ENCODE results near the gene RPTN. TPM values are rescaled to one million over a fixed set of nuclear protein-coding genes. Genes with fewer than 3 reads are reported as not detected.
"Not testable (repeated sequence)": the region's sequence is repeated elsewhere in the genome, so short reads cannot be mapped to it uniquely, and the experiment has no call there.

Gene RPTN
- total RNA-seq, 1 donor from 2014 or later, result not detected

DNA sequence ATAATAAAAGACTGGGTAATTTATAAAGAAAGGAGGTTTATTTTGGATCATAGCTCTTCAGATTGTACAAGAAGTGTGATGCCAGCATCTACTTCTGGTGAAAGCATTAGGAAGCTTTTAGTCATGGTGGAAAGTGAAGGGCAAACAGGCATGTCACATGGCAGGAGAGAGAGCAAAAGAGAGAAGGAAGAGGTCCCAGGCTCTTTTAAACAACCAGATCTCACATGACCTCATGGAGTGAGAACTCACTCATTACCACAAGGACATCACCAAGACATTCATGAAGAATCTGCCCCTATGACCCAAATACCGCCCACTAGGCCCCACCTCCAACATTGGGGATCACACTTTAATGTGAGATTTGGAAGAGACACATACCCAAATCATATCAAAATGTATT lies 10.0 kb downstream of the RPTN start:
- TF ChIP-seq, protein P1, sequence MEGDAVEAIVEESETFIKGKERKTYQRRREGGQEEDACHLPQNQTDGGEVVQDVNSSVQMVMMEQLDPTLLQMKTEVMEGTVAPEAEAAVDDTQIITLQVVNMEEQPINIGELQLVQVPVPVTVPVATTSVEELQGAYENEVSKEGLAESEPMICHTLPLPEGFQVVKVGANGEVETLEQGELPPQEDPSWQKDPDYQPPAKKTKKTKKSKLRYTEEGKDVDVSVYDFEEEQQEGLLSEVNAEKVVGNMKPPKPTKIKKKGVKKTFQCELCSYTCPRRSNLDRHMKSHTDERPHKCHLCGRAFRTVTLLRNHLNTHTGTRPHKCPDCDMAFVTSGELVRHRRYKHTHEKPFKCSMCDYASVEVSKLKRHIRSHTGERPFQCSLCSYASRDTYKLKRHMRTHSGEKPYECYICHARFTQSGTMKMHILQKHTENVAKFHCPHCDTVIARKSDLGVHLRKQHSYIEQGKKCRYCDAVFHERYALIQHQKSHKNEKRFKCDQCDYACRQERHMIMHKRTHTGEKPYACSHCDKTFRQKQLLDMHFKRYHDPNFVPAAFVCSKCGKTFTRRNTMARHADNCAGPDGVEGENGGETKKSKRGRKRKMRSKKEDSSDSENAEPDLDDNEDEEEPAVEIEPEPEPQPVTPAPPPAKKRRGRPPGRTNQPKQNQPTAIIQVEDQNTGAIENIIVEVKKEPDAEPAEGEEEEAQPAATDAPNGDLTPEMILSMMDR (IDR thresholded peaks at IDR 0.05), result no peak

DNA sequence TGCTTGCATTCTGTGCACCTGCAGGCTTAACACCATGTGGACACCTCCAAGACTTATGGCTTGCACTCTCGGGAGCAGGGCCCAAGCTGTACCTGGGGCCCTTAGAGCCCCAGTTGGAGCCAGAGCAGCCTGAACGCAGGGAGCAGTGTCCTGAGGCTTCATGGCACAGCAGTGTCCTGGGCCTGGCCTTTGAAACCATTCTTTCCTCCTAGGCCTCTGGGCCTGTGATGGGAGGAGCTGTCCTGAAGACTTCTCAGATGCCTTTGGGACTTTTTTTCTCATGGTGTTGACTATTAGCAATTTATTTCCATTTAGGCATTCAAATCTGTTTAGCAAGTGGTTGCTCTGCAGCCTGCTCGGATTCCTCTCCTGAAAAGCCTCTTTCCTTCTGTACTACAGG lies 11.0 kb downstream of the RPTN start:
- ChIA-PET POLR2A (no interaction called here), CTCF (no interaction called here)
- no peak overlapping the region for H3K27ac Mint-ChIP-seq
- peaks cover 17% of the 10 kb centered on the region for H3K27me3 Mint-ChIP-seq
- H3K36me3 Mint-ChIP-seq (ENCODE audit: low read depth), result no peaks in the 10 kb centered on the region
- no peaks in the 10 kb centered on the region for H3K4me1 Mint-ChIP-seq
- no peak overlapping the region for H3K4me3 Mint-ChIP-seq
- ATAC-seq (ENCODE audit: low read depth) (no peak), DNase-seq (no peak)
- intact Hi-C loops (cut with micrococcal nuclease), result no loop called here
- TF ChIP-seq, protein P1 (IDR thresholded peaks at IDR 0.05), result no peak
- H3K9me3 Mint-ChIP-seq, result peaks cover 20% of the 10 kb centered on the region

More for the DNA sequence above, 10.0 kb downstream of the RPTN start:
- Mint-ChIP-seq H3K4me3 (no peak overlapping the region), H3K36me3 (ENCODE audit: low read depth) (no peaks in the 10 kb centered on the region), H3K27ac (no peak overlapping the region), H3K9me3 (peaks cover 20% of the 10 kb centered on the region), H3K4me1 (no peaks in the 10 kb centered on the region), H3K27me3 (peaks cover 16% of the 10 kb centered on the region)
- intact Hi-C loops (cut with micrococcal nuclease), result no loop called here
- ChIA-PET CTCF (no interaction called here), POLR2A (no interaction called here)
- ATAC-seq (ENCODE audit: low read depth) (no peak), DNase-seq (no peak)

DNA sequence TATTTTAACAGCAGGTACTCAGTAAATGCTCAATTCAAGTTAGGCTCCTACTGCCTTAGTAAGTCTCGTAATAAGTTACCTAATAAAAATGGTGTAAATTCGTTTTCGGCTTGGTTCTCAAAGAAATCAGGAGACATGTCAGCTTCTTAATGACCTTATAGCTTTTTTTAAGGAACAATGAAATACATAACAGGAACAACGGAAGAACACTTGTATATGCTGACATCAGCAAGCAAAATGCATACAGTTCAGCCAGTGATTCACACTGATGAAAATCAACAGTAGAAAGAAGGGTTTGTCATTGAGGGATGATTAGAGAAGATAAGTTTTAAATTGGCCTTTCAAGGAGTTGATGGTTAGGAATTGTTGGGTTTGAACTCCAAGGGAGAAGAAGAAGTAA lies 13.3 kb downstream of the RPTN start:
- Mint-ChIP-seq H3K9me3 (peaks cover 20% of the 10 kb centered on the region), H3K27me3 (peaks cover 22% of the 10 kb centered on the region), H3K4me3 (no peak overlapping the region), H3K4me1 (no peaks in the 10 kb centered on the region), H3K36me3 (ENCODE audit: low read depth) (no peaks in the 10 kb centered on the region), H3K27ac (no peak overlapping the region)
- intact Hi-C loops (cut with micrococcal nuclease), result no loop called here
- TF ChIP-seq, protein P1 (IDR thresholded peaks at IDR 0.05), result no peak
- CTCF ChIA-PET, result no interaction called here
- DNase-seq (no peak), ATAC-seq (ENCODE audit: low read depth) (no peak)
- POLR2A ChIA-PET, result no interaction called here

DNA sequence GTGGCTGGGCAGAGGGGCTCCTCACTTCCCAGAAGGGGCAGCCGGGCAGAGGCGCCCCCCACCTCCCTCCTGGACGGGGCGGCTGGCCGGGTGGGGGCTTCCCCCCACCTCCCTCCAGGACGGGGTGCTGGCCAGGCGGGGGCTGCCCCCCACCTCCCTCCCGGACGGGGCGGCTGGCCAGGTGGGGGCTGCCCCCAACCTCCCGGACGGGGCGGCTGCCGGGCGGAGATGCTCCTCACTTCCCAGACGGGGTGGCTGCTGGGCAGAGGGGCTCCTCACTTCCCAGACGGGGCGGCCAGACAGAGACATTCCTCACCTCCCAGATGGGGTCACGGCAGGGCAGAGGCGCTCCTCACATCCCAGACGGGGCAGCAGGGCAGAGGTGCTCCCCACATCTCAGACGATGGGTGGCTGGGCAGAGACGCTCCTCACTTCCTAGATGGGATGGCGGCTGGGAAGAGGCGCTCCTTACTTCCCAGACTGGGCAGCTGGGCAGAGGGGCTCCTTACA lies 14.3 kb downstream of the RPTN start:
- DNase-seq; intact Hi-C loops (cut with micrococcal nuclease); H3K36me3 Mint-ChIP-seq (ENCODE audit: low read depth); H3K4me1 Mint-ChIP-seq; POLR2A ChIA-PET; CTCF ChIA-PET; H3K4me3 Mint-ChIP-seq; H3K27ac Mint-ChIP-seq; ATAC-seq (ENCODE audit: low read depth): not testable (repeated sequence)
- peaks cover 27% of the 10 kb centered on the region for H3K27me3 Mint-ChIP-seq
- H3K9me3 Mint-ChIP-seq, result peaks cover 20% of the 10 kb centered on the region

DNA sequence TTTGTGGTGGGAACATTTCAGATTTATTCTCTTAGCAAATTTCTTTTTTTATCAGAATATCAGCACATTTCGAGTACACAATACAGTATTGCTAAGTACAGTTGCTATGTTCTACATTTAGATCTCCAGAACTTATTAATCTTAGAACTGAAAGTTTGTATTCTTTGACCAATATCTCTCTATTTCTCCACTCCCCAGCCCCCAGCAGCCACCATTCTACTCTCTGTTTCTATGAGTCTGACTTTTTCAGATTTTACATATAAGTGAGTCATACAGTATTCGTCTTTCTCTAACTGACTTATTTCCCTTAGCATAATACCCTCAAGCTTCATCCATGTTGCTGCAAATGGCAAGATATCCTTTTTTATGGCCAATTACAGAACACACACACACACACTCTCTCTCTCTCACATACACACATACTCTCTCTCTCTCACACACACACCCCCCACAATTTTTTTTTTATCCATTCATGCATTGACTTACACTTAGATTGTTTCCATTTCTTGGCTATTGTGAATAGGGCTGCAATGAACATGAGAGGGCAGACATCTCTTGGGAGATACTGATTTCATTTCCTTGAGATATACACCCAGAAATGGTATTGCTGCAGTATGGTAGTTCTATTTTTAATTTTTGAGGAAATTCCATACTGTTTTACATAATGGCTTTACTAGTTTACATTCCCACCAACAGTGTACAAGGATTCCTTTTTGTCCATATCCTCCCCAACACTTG lies 15.7 kb downstream of the RPTN start:
- peaks cover 11% of the 10 kb centered on the region for H3K9me3 Mint-ChIP-seq
- DNase-seq (no peak), ATAC-seq (ENCODE audit: low read depth) (no peak)
- H3K27me3 Mint-ChIP-seq, result peaks cover 31% of the 10 kb centered on the region
- H3K36me3 Mint-ChIP-seq (ENCODE audit: low read depth), result no peaks in the 10 kb centered on the region
- TF ChIP-seq, protein P1 (IDR thresholded peaks at IDR 0.05), result no peak
- intact Hi-C loops (cut with micrococcal nuclease), result no loop called here
- POLR2A ChIA-PET, result no interaction called here
- H3K4me3 Mint-ChIP-seq, result no peak overlapping the region
- no peak overlapping the region for H3K27ac Mint-ChIP-seq
- no peaks in the 10 kb centered on the region for H3K4me1 Mint-ChIP-seq
- CTCF ChIA-PET, result no interaction called here
